ENCODE data around the gene PNP. TPM values are rescaled to one million over a fixed set of nuclear protein-coding genes. Genes with fewer than 3 reads are reported as not detected.

Gene PNP
- total RNA-seq, 4 donors from 2014 or later = 17.5 to 47.3 (median 35.7) TPM

- TF ChIP-seq, protein P1, sequence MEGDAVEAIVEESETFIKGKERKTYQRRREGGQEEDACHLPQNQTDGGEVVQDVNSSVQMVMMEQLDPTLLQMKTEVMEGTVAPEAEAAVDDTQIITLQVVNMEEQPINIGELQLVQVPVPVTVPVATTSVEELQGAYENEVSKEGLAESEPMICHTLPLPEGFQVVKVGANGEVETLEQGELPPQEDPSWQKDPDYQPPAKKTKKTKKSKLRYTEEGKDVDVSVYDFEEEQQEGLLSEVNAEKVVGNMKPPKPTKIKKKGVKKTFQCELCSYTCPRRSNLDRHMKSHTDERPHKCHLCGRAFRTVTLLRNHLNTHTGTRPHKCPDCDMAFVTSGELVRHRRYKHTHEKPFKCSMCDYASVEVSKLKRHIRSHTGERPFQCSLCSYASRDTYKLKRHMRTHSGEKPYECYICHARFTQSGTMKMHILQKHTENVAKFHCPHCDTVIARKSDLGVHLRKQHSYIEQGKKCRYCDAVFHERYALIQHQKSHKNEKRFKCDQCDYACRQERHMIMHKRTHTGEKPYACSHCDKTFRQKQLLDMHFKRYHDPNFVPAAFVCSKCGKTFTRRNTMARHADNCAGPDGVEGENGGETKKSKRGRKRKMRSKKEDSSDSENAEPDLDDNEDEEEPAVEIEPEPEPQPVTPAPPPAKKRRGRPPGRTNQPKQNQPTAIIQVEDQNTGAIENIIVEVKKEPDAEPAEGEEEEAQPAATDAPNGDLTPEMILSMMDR (IDR thresholded peaks at IDR 0.05; ENCODE audit: low read depth) = no peak
These were observed 47.7 kb downstream of the PNP start for GRCh38 chr14:20516921-20517320.

- TF ChIP-seq, protein P1 (IDR thresholded peaks at IDR 0.05; ENCODE audit: low read depth) = no peak
These were observed 53.1 kb downstream of the PNP start for GRCh38 chr14:20522332-20522731.

- TF ChIP-seq, protein P1 (IDR thresholded peaks at IDR 0.05; ENCODE audit: low read depth) = no peak
These were observed 54.8 kb downstream of the PNP start for GRCh38 chr14:20524027-20524426.

Other genes with a start within 250 kb of the PNP start
- not detected for gene OR11H6, start 245.7 kb upstream of the PNP start, total RNA-seq
- gene OR11H7, start 240.4 kb upstream of the PNP start, total RNA-seq = not detected
- gene OR11H4, start 230.1 kb upstream of the PNP start, total RNA-seq = not detected
- 10 to 100 TPM in 3 of 4 donors, 1 to 10 TPM in 1; 9.2 to 11.7 (median 10.8) TPM for gene TTC5, start 163.5 kb upstream of the PNP start, total RNA-seq
- 10 to 100 TPM; 29.8 to 53.9 (median 43.1) TPM for gene CCNB1IP1, start 136.1 kb upstream of the PNP start, total RNA-seq
- gene PARP2, start 125.8 kb upstream of the PNP start, total RNA-seq = 10 to 100 TPM in 3 of 4 donors, 1 to 10 TPM in 1; 9.2 to 20.3 (median 15.4) TPM
- gene TEP1, start 55.9 kb upstream of the PNP start, total RNA-seq = 10 to 100 TPM; 24.8 to 34.5 (median 28.2) TPM
- gene KLHL33, start 33.2 kb upstream of the PNP start, total RNA-seq = 1 to 10 TPM in 2 of 4 donors, under 1 TPM in 2; 0.16 to 3.4 (median 0.81) TPM
- gene OSGEP, start 14.6 kb upstream of the PNP start, total RNA-seq = 10 to 100 TPM; 29.5 to 64.6 (median 41.6) TPM
- 100 to 1,000 TPM; 108 to 172 (median 137) TPM for gene APEX1, start 14.2 kb upstream of the PNP start, total RNA-seq
- 10 to 100 TPM; 15.8 to 32.0 (median 25.9) TPM for gene PIP4P1, start 8.0 kb upstream of the PNP start, total RNA-seq
- not detected for gene RNASE10, start 36.1 kb downstream of the PNP start, total RNA-seq
- not detected for gene RNASE9, start 91.6 kb downstream of the PNP start, total RNA-seq
- not detected for gene RNASE11, start 118.6 kb downstream of the PNP start, total RNA-seq
- gene RNASE12, start 122.0 kb downstream of the PNP start, total RNA-seq = not detected
- gene OR6S1, start 172.3 kb downstream of the PNP start, total RNA-seq = not detected
- gene RNASE4, start 215.2 kb downstream of the PNP start, total RNA-seq = 100 to 1,000 TPM; 171 to 355 (median 289) TPM
- gene ANG, start 219.4 kb downstream of the PNP start, total RNA-seq = 10 to 100 TPM; 34.7 to 75.0 (median 55.2) TPM

Data from subcutaneous adipose tissue (tissue), 4 donors.